ENCODE measurements around the gene GNG12. TPM values are rescaled to one million over a fixed set of nuclear protein-coding genes. Genes with fewer than 3 reads are reported as not detected.

The GNG12 gene
- total RNA-seq, 1 experiment from 2014 or later, result 14.3 TPM

GRCh38 chr1:67761730-67762129, 71.5 kb downstream of the GNG12 start:
- H3K4ac ChIP-seq (ENCODE audit: low read depth, low read length), result no peak overlapping the region
- Mint-ChIP-seq H3K4me1 (peaks cover 7 to 12% of the 10 kb centered on the region in 2 experiments), H3K9me3 (no peaks in the 10 kb centered on the region), H3K36me3 (ENCODE audit: insufficient read depth in 1 of 3, low read depth in 3 of 3) (no peaks in the 10 kb centered on the region), H3K27me3 (ENCODE audit: low read depth) (no peaks in the 10 kb centered on the region; the same call in 1 of the 2 replicates), H3K27ac (no peak overlapping the region), H3K4me3 (no peak overlapping the region)
- no peak overlapping the region for H2BK12ac ChIP-seq (ENCODE audit: insufficient read length, low read depth, low read length)
- no peak overlapping the region for H3T11ph ChIP-seq (ENCODE audit: low read length)
- no peak overlapping the region for H4K91ac ChIP-seq (ENCODE audit: insufficient read length, low read depth, low read length)
- H2BK120ac ChIP-seq (ENCODE audit: low read depth, low read length, poor library complexity, severe bottlenecking), result no peak overlapping the region
- H3K4me1 ChIP-seq (ENCODE audit: insufficient read depth, low read length), result no peaks in the 10 kb centered on the region
- no CpG with 5 or more reads among the region's 4 CpGs for WGBS (ENCODE audit: extremely low coverage, insufficient read length, low lambda C conversion rate)
- no peaks in the 10 kb centered on the region for H3K23me2 ChIP-seq (ENCODE audit: insufficient read length, low read depth, low read length, poor library complexity, severe bottlenecking)
- H2AK5ac ChIP-seq (ENCODE audit: insufficient read length, low read length), result no peak overlapping the region
- no peak overlapping the region for H2AFZ ChIP-seq (ENCODE audit: low read length)
- H3K14ac ChIP-seq (ENCODE audit: insufficient read depth, low read length), result no peak overlapping the region
- no peak overlapping the region for H3K27ac ChIP-seq (ENCODE audit: insufficient read length, low read depth, low read length)
- DNase-seq, result no peak
- H3K18ac ChIP-seq (ENCODE audit: insufficient read length, low read depth, low read length), result no peak overlapping the region
- H3K9ac ChIP-seq (ENCODE audit: extremely low read depth, insufficient read length, low read length), result no peak overlapping the region
- no peak overlapping the region for H4K8ac ChIP-seq (replicated peaks; ENCODE audit: insufficient read length, low read depth, low read length)
- no peak overlapping the region for H4K5ac ChIP-seq (ENCODE audit: insufficient read length, low read depth, low read length)
- H3K4me2 ChIP-seq (ENCODE audit: insufficient read depth, insufficient read length, low read length), result no peak overlapping the region
- H3K27me3 ChIP-seq (ENCODE audit: insufficient read depth, low read length), result no peaks in the 10 kb centered on the region
- TF ChIP-seq, protein P1, sequence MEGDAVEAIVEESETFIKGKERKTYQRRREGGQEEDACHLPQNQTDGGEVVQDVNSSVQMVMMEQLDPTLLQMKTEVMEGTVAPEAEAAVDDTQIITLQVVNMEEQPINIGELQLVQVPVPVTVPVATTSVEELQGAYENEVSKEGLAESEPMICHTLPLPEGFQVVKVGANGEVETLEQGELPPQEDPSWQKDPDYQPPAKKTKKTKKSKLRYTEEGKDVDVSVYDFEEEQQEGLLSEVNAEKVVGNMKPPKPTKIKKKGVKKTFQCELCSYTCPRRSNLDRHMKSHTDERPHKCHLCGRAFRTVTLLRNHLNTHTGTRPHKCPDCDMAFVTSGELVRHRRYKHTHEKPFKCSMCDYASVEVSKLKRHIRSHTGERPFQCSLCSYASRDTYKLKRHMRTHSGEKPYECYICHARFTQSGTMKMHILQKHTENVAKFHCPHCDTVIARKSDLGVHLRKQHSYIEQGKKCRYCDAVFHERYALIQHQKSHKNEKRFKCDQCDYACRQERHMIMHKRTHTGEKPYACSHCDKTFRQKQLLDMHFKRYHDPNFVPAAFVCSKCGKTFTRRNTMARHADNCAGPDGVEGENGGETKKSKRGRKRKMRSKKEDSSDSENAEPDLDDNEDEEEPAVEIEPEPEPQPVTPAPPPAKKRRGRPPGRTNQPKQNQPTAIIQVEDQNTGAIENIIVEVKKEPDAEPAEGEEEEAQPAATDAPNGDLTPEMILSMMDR (conservative IDR thresholded peaks at IDR 0.05), result no peak
- no peaks in the 10 kb centered on the region for H3K9me3 ChIP-seq (ENCODE audit: control insufficient read depth, low read depth, low read length)
- H3K56ac ChIP-seq (ENCODE audit: insufficient read length, low read depth, low read length), result no peak overlapping the region
- H2BK15ac ChIP-seq (ENCODE audit: low read depth, low read length), result no peak overlapping the region
- H4K20me1 ChIP-seq (ENCODE audit: control insufficient read depth, insufficient read depth, insufficient read length), result no peaks in the 10 kb centered on the region
- H3K79me2 ChIP-seq (ENCODE audit: insufficient read depth, low read length), result no peaks in the 10 kb centered on the region
- no peak overlapping the region for H2BK5ac ChIP-seq (ENCODE audit: insufficient read length, low read length)
- no peak overlapping the region for H2BK20ac ChIP-seq (ENCODE audit: low read depth, low read length, poor library complexity, severe bottlenecking)
- H3K79me1 ChIP-seq (ENCODE audit: insufficient read depth, low read depth, low read length, poor library complexity, severe bottlenecking), result no peaks in the 10 kb centered on the region
- no peak overlapping the region for H3K23ac ChIP-seq (ENCODE audit: insufficient read length, low read depth, low read length)

Measured in H9 (cell line).